Measurements from ENCODE around the gene ALG3.

ALG3 gene

DNA sequence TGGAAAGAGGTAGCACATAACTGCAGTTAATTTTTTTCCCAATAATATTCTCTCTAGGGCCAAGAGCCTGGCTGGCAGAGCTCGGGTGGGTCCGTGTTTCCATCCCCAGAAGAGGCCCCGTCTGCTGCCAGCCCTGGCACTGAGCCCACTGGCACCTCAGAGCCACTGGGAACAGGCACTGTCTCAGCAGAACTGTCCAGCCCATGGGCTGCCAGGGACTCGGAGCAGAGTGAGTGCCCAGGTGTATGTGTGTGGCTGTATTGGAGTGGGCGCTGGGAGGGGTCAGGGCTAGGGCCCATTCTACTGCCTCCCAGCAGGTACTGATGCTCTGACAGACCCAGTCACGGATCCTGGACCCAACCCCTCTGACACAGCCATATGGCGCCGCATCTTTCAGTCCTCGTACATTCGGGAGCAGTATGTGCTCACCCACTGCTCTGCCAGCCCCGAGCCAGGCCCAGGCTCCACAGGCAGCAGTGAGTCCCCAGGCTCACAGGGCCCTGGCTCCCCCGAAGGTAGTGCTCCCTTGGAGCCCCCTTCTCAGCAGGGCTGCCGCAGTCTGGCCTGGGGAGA is 10.4 kb downstream of the ALG3 start:
- peak overlapping the region; percentile 25 for H3K27ac ChIP-seq
- TF ChIP-seq ZFX (IDR thresholded peaks at IDR 0.05; ENCODE audit: borderline replicate concordance) = no peak
- TF ChIP-seq, protein P1, sequence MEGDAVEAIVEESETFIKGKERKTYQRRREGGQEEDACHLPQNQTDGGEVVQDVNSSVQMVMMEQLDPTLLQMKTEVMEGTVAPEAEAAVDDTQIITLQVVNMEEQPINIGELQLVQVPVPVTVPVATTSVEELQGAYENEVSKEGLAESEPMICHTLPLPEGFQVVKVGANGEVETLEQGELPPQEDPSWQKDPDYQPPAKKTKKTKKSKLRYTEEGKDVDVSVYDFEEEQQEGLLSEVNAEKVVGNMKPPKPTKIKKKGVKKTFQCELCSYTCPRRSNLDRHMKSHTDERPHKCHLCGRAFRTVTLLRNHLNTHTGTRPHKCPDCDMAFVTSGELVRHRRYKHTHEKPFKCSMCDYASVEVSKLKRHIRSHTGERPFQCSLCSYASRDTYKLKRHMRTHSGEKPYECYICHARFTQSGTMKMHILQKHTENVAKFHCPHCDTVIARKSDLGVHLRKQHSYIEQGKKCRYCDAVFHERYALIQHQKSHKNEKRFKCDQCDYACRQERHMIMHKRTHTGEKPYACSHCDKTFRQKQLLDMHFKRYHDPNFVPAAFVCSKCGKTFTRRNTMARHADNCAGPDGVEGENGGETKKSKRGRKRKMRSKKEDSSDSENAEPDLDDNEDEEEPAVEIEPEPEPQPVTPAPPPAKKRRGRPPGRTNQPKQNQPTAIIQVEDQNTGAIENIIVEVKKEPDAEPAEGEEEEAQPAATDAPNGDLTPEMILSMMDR (IDR thresholded peaks at IDR 0.05) = no peak

DNA sequence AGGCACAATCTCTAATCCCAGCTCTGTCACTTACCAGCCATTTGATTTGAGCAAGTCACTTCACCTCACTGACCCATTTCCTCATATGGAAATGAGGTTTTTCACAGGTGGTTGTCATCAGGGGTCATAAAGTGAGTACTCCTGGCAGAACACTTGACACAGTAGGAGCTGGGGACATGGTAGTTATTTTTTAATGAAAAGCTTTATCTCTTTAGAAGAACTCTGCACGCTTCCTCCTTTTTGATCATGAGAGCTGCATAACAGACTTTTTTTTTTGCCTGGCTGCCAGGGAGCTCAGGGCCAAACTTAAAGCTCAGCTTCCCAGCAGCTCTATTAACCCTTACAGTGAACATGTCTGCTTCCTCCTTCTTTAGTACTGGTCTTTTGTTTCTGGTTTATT is 11.0 kb downstream of the ALG3 start:
- TF ChIP-seq, protein P1 (IDR thresholded peaks at IDR 0.05) = no peak
- TF ChIP-seq ZFX (IDR thresholded peaks at IDR 0.05; ENCODE audit: borderline replicate concordance) = no peak

DNA sequence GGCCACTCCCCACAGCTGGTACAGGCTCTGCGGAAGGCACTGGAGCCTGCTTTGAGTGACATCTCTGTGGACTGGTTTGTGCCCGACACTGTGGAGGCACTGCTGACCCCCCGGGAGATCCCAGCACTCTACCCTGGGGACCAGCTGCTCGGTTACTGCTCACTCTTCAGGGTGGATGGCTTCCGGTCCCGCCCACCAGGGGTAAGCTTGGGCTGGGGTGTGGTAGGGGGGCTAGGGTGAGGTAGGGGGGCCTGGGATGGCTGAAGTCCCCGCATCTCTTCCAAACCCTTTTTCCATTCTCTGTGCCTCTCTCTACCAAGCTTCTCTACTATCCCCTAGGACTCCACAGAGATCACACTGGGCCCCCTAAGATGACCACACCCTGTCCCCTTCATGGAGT is 11.6 kb downstream of the ALG3 start:
- TF ChIP-seq, protein P1 (IDR thresholded peaks at IDR 0.05) = no peak
- TF ChIP-seq ZFX (IDR thresholded peaks at IDR 0.05; ENCODE audit: borderline replicate concordance) = no peak
- 0 out of 2 replicates have a peak overlapping the region, but pooled peaks have one; percentile 10 for H3K27ac ChIP-seq

More for the DNA sequence above, 11.0 kb downstream of the ALG3 start:
- H3K27ac ChIP-seq = peak overlapping the region; percentile 25

DNA sequence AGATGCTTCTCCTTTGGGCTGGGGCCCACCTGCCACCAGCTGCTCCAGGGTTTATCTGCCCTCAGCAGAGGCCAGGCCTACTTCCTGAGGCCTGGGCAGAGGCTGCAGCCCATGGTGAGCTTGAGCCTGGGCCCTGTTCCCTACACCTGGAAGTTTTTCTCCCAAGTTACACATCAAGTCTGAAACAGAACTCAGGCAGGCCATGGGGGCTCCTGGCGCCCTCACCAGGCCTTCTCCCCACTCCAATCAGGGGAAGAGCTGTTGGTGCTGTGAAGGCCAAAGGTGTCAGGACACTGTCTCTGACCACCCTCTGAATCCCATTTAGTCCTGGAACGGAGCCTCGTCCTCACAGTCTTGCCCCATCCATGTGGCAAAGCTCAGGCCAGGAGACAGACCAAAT is 12.1 kb downstream of the ALG3 start:
- TF ChIP-seq, protein P1 (IDR thresholded peaks at IDR 0.05) = no peak
- no peak for TF ChIP-seq ZFX (IDR thresholded peaks at IDR 0.05; ENCODE audit: borderline replicate concordance)
- H3K27ac ChIP-seq = 0 out of 2 replicates have a peak overlapping the region, but pooled peaks have one; percentile 10

DNA sequence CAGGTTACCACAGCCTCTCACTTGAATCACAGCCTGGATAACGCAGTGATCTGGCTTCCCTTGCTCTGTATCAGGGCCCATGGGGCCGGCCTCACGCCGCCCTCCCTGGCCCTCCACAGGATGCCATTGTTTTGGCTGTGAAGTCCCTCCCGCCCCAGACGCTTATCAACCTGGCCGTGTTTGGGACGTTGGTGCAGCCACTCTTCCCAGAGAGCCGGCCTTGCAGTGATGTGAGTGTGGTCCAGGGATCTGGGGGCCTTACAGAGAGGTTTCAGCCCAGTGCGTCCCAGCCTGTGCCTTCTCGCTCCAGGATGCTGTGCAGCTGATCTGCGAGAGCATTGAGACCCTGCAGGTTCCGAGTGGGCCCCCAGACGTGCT is 12.7 kb downstream of the ALG3 start:
- TF ChIP-seq, protein P1 (IDR thresholded peaks at IDR 0.05) = no peak
- no peak for TF ChIP-seq ZFX (IDR thresholded peaks at IDR 0.05; ENCODE audit: borderline replicate concordance)
- H3K27ac ChIP-seq = no peak overlapping the region

DNA sequence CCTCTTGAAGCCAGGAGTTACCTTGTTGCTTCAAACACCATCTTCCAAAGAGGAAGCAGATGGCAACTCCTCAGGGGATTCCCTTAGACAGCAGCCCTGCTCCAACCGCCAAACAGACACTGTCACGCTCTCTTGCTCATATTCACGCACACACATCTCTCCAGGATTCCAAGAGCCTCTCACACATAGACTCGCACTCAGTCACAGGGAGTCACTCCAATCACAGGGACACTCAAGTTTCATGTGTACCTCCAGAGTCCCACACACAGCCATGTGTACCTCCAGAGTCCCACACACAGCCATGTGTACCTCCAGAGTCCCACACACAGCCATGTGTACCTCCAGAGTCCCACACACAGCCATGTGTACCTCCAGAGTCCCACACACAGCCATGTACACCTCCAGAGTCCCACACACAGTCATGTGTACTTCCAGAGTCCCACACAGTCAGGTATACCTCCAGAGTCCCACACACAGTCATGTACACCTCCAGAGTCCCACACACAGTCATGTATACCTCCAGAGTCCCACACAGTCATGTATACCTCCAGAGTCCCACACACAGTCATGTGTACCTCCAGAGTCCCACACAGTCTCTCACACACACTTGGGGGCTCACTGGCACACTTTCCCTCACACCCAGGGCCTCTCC is 13.3 kb downstream of the ALG3 start:
- TF ChIP-seq ZFX (IDR thresholded peaks at IDR 0.05; ENCODE audit: borderline replicate concordance) = no peak
- TF ChIP-seq, protein P1 (IDR thresholded peaks at IDR 0.05) = no peak
- H3K27ac ChIP-seq = no peak overlapping the region

DNA sequence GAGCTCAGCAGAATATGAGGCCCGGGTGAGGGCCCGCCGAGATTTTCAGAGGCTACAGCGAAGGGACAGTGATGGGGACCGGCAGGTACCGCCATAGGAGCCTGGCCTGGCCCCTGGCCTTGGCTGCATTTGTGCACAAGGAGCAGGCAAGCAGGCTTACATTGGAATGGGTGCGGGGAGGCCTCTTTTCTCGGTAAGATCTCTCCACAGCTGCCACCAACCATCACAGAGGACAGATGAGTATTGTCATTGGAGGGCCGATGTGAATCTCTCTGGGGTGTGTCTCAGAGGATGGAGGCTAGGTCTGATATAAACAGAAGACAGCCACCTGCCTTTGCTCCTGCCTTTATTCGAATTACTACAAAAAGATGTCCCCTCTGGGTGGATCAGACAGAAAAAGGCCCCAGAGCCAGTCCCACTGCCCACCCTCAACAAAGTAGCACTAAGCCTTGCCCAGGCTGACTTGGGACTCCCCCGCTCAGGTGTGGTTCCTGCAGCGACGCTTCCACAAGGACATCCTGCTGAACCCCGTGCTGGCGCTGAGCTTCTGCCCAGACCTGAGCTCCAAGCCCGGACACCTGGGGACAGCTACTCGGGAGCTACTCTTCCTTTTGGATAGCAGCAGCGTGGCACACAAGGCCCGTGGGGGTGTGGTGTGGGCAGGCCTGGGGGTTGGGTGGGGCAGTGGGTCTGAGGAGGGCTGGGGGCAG is 13.9 kb downstream of the ALG3 start:
- no peak overlapping the region for H3K27ac ChIP-seq
- TF ChIP-seq, protein P1 (IDR thresholded peaks at IDR 0.05) = no peak
- TF ChIP-seq ZFX (IDR thresholded peaks at IDR 0.05; ENCODE audit: borderline replicate concordance) = no peak
